Measurements from ENCODE around the gene ARIH1. TPM values are rescaled to one million over a fixed set of nuclear protein-coding genes. Genes with fewer than 3 reads are reported as not detected.

The ARIH1 gene
- total RNA-seq, 4 donors from 2014 or later, result 30.6 to 58.6 (median 45.1) TPM

GRCh38 chr15:72515591-72516389 is 41.7 kb downstream of the ARIH1 start:
- Histone ChIP-seq H3K4me1 (peaks cover 0 to 56% (median 0%) of the 10 kb centered on the region in 4 donors), H3K27ac (no peak overlapping the region), H3K9me3 (no peaks in the 10 kb centered on the region), H3K4me3 (no peak overlapping the region), H3K36me3 (no peaks in the 10 kb centered on the region), H3K27me3 (no peaks in the 10 kb centered on the region)
- TF ChIP-seq POLR2A (IDR thresholded peaks at IDR 0.05), result no peak
- TF ChIP-seq EP300 (IDR thresholded peaks at IDR 0.05), result no peak
- no peak for TF ChIP-seq CTCF (IDR thresholded peaks at IDR 0.05)
- no peak for DNase-seq (ENCODE audit: low spot score in 2 of 2)

GRCh38 chr15:72516777-72517176 is 42.6 kb downstream of the ARIH1 start:
- no peak overlapping the region for H3K27ac ChIP-seq
- no peaks in the 10 kb centered on the region for H3K9me3 ChIP-seq
- DNase-seq (ENCODE audit: low spot score in 2 of 2), result no peak
- 70 to 75% methylated on average over 2 of the region's 2 CpGs for WGBS, 2 donors
- no peaks in the 10 kb centered on the region for H3K36me3 ChIP-seq
- no peak for TF ChIP-seq POLR2A (IDR thresholded peaks at IDR 0.05)
- no peak for TF ChIP-seq CTCF (IDR thresholded peaks at IDR 0.05)
- TF ChIP-seq EP300 (IDR thresholded peaks at IDR 0.05), result no peak
- no peak overlapping the region for H3K4me3 ChIP-seq
- peaks cover 0 to 52% (median 2%) of the 10 kb centered on the region in 4 donors for H3K4me1 ChIP-seq
- no peaks in the 10 kb centered on the region for H3K27me3 ChIP-seq

- TF ChIP-seq CTCF (IDR thresholded peaks at IDR 0.05) (no peak), EP300 (IDR thresholded peaks at IDR 0.05) (no peak), POLR2A (IDR thresholded peaks at IDR 0.05) (no peak)
- H3K27me3 ChIP-seq, result no peaks in the 10 kb centered on the region
- DNase-seq (ENCODE audit: low spot score in 2 of 2), result no peak
These were observed 47.6 kb downstream of the ARIH1 start for GRCh38 chr15:72521682-72522081.

GRCh38 chr15:72532991-72533601 is 59.0 kb downstream of the ARIH1 start:
- 97 to 99% methylated on average over 5 of the region's 5 CpGs for WGBS, 2 donors
- Histone ChIP-seq H3K4me3 (no peak overlapping the region), H3K36me3 (no peaks in the 10 kb centered on the region), H3K4me1 (peaks cover 0 to 29% (median 0%) of the 10 kb centered on the region in 4 donors), H3K9me3 (no peaks in the 10 kb centered on the region), H3K27ac (no peak overlapping the region), H3K27me3 (no peaks in the 10 kb centered on the region)
- no peak for DNase-seq (ENCODE audit: low spot score in 2 of 2)
- TF ChIP-seq CTCF (IDR thresholded peaks at IDR 0.05) (peak in 2 of 5 experiments; percentile 9 to 25), EP300 (IDR thresholded peaks at IDR 0.05) (no peak), POLR2A (IDR thresholded peaks at IDR 0.05) (no peak)

More at GRCh38 chr15:72521682-72522081, 47.6 kb downstream of the ARIH1 start:
- H3K36me3 ChIP-seq, result peaks cover 0 to 7% (median 0%) of the 10 kb centered on the region in 3 donors
- no peaks in the 10 kb centered on the region for H3K9me3 ChIP-seq
- peaks cover 0 to 24% (median 2%) of the 10 kb centered on the region in 4 donors for H3K4me1 ChIP-seq
- peak overlapping the region in 1 of 4 donors; percentile 8 for H3K27ac ChIP-seq
- WGBS, 2 donors, result 43 to 45% methylated on average over 1 of the region's 1 CpG
- no peak overlapping the region for H3K4me3 ChIP-seq

- TF ChIP-seq POLR2A (IDR thresholded peaks at IDR 0.05) (no peak), EP300 (IDR thresholded peaks at IDR 0.05) (no peak), CTCF (IDR thresholded peaks at IDR 0.05) (no peak)
- WGBS, 2 donors, result 92 to 96% methylated on average over 3 of the region's 3 CpGs
These were observed 60.4 kb downstream of the ARIH1 start for GRCh38 chr15:72534523-72534922.

More at GRCh38 chr15:72534523-72534922, 60.4 kb downstream of the ARIH1 start:
- no peaks in the 10 kb centered on the region for H3K36me3 ChIP-seq
- H3K4me1 ChIP-seq, result peaks cover 0 to 32% (median 2%) of the 10 kb centered on the region in 4 donors
- H3K27me3 ChIP-seq, result no peaks in the 10 kb centered on the region
- H3K4me3 ChIP-seq, result no peak overlapping the region
- no peaks in the 10 kb centered on the region for H3K9me3 ChIP-seq
- no peak for DNase-seq (ENCODE audit: low spot score in 2 of 2)
- no peak overlapping the region for H3K27ac ChIP-seq
